ENCODE data around the gene KIF19. TPM values are rescaled to one million over a fixed set of nuclear protein-coding genes. Genes with fewer than 3 reads are reported as not detected.

Gene KIF19
- total and polyA plus RNA-seq, 8 donors: 0.20 to 44.3 (median 0.58) TPM; not detected in 3

DNA sequence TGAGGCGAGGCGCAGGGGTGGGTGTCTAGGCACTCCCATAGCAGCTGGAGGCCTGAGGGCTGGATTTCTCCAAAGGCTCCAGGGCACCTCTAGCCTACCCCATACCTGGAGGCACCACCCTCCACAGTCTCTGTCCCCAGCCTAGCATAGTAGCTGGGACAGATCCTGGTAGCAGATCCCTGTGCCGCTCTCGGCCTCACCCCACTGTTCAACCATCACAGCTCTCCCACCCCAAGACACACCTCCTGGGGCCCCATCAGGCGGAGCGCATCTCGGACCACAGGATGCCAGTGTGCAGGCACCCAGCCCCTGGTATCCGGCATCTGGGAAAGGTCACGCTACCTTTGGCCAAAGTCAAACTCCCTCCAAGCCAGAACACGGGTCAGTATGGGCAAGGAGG, 28.5 kb downstream of the KIF19 start:
- no peak for DNase-seq
- no peaks in the 10 kb centered on the region for H3K36me3 ChIP-seq
- H3K4me3 ChIP-seq: no peak overlapping the region
- intact Hi-C loops (cut with DNase I; ENCODE audit: low total_unique reads): no loop called here
- 74 to 82% (median 77%) methylated on average over 10 of the region's 10 CpGs for WGBS, 5 donors
- peaks cover 7 to 29% (median 17%) of the 10 kb centered on the region in 4 donors for H3K4me1 ChIP-seq
- peaks cover 26 to 100% (median 82%) of the 10 kb centered on the region in 3 donors for H3K27me3 ChIP-seq
- H3K27ac ChIP-seq: no peak overlapping the region
- no peaks in the 10 kb centered on the region for H3K9me3 ChIP-seq
- no peak for TF ChIP-seq EP300 (IDR thresholded peaks at IDR 0.05)
- TF ChIP-seq POLR2AphosphoS5 (IDR thresholded peaks at IDR 0.05): no peak
- no peak for TF ChIP-seq POLR2A (IDR thresholded peaks at IDR 0.05)
- no peak for TF ChIP-seq CTCF (IDR thresholded peaks at IDR 0.05)

GRCh38 chr17:74355065-74355464, 29.0 kb downstream of the KIF19 start:
- H3K27me3 ChIP-seq: peaks cover 26 to 100% (median 85%) of the 10 kb centered on the region in 3 donors
- no peaks in the 10 kb centered on the region for H3K36me3 ChIP-seq
- TF ChIP-seq POLR2AphosphoS5 (IDR thresholded peaks at IDR 0.05): no peak
- TF ChIP-seq CTCF (IDR thresholded peaks at IDR 0.05): no peak
- no peak for TF ChIP-seq EP300 (IDR thresholded peaks at IDR 0.05)
- TF ChIP-seq POLR2A (IDR thresholded peaks at IDR 0.05): no peak
- 73 to 91% (median 81%) methylated on average over 2 to 8 of the region's 8 CpGs for WGBS, 5 donors
- no peak overlapping the region for H3K27ac ChIP-seq
- intact Hi-C loops (cut with DNase I; ENCODE audit: low total_unique reads): no loop called here
- no peak for DNase-seq
- peaks cover 7 to 29% (median 17%) of the 10 kb centered on the region in 4 donors for H3K4me1 ChIP-seq
- no peaks in the 10 kb centered on the region for H3K9me3 ChIP-seq
- H3K4me3 ChIP-seq: no peak overlapping the region

- peaks cover 30 to 100% (median 89%) of the 10 kb centered on the region in 3 donors for H3K27me3 ChIP-seq
- WGBS, 5 donors: 0 to 5% (median 2%) methylated on average over 10 to 105 of the region's 105 CpGs
- H3K36me3 ChIP-seq: no peaks in the 10 kb centered on the region
- DNase-seq: peak in 1 of 2 donors; percentile 74
- peak overlapping the region; percentile 13 to 36 (median 28) for H3K4me3 ChIP-seq
- no peak overlapping the region for H3K27ac ChIP-seq
- H3K4me1 ChIP-seq: peaks cover 7 to 35% (median 22%) of the 10 kb centered on the region in 4 donors
- no peaks in the 10 kb centered on the region for H3K9me3 ChIP-seq
- TF ChIP-seq POLR2A (IDR thresholded peaks at IDR 0.05) (no peak), POLR2AphosphoS5 (IDR thresholded peaks at IDR 0.05) (no peak), EP300 (IDR thresholded peaks at IDR 0.05) (no peak), CTCF (IDR thresholded peaks at IDR 0.05) (no peak)
- intact Hi-C loops (cut with DNase I; ENCODE audit: low total_unique reads): no loop called here
Measured at GRCh38 chr17:74356646-74357465, 30.8 kb downstream of the KIF19 start.

- H3K27ac ChIP-seq: no peak overlapping the region
- no peaks in the 10 kb centered on the region for H3K36me3 ChIP-seq
- no peaks in the 10 kb centered on the region for H3K9me3 ChIP-seq
- DNase-seq: no peak
- H3K27me3 ChIP-seq: peaks cover 30 to 100% (median 89%) of the 10 kb centered on the region in 3 donors
- intact Hi-C loops (cut with DNase I; ENCODE audit: low total_unique reads): no loop called here
- H3K4me1 ChIP-seq: peaks cover 7 to 34% (median 23%) of the 10 kb centered on the region in 4 donors
- WGBS, 5 donors: 12 to 25% (median 18%) methylated on average over 24 to 32 of the region's 32 CpGs
- no peak for TF ChIP-seq POLR2AphosphoS5 (IDR thresholded peaks at IDR 0.05)
- TF ChIP-seq EP300 (IDR thresholded peaks at IDR 0.05): no peak
- no peak for TF ChIP-seq CTCF (IDR thresholded peaks at IDR 0.05)
- no peak for TF ChIP-seq POLR2A (IDR thresholded peaks at IDR 0.05)
- peak overlapping the region in 3 of 4 donors; percentile 13 to 36 (median 35) for H3K4me3 ChIP-seq
Measured at GRCh38 chr17:74357466-74357809, 31.4 kb downstream of the KIF19 start.

All from stomach (tissue), 9 donors.